ENCODE data around the gene DGUOK. TPM values are rescaled to one million over a fixed set of nuclear protein-coding genes. Genes with fewer than 3 reads are reported as not detected.
A peak's percentile ranks its signal among the peaks of the same experiment; 100 is the strongest.

Gene DGUOK
- total RNA-seq, 2 donors from 2014 or later, result 61.1 to 85.2 TPM

DNA sequence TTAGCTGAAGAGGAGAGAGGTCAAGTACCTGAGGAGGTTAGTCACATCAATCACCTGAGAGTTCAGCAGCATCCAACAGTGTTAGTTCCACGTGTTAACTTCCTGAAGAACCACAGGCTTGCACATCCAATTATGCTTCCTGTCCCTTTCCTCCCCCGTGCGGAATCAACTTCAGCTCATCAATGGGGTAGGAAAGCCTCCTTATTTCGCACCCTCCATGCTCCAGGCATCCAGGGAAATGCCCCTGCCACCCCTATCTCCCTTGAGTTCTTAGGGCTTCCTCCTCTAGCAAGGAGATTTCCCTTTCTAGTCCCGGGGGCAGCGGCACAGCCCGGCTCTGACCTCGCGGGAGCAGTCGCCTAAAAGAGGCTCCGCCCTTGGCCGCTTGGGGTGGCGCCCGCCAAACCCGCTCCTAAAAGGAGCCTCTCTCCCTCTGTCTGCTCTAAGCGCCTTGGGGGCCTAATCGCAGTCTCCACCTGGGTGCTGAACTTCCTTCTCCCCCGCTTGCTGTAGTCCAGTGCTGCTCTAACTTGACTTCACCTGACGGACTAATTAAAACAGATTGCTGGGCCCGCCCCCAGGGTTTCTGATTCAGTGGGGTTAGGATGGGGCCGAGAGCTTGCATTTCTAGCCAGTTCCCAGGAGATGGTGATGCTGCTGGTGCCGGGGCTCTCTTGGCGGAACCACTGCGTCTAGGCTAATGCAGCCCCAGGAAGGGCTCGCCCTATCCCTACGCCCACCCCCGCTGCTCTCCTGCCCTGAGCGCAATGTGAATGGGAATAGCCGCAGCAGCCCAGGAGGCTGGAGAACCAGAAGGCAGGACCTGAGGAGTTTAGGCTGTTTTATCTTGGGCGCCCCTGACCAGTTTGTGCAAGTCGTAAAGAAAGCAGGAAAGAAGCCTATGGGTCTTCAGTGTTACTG, 54.7 kb downstream of the DGUOK start:
- peaks cover 9% of the 10 kb centered on the region for H3K27me3 ChIP-seq (ENCODE audit: control insufficient read depth, insufficient read depth, low read length, poor library complexity, severe bottlenecking)
- peak; percentile 92 for DNase-seq
- H3K9ac ChIP-seq (ENCODE audit: extremely low read depth, low read length, poor library complexity, severe bottlenecking), result peak overlapping the region; percentile 11
- peak overlapping the region; percentile 77 for H3K4me3 ChIP-seq (ENCODE audit: low read length)
- H3K36me3 ChIP-seq (ENCODE audit: control insufficient read depth, insufficient read depth, low read length), result peaks cover 2% of the 10 kb centered on the region
- H3K4me1 ChIP-seq (ENCODE audit: control insufficient read depth, insufficient read depth, low read length), result peaks cover 10% of the 10 kb centered on the region
- Mint-ChIP-seq H3K4me3 (peak overlapping the region; percentile 62), H3K27me3 (ENCODE audit: insufficient read depth) (peaks cover 63% of the 10 kb centered on the region), H3K4me1 (peaks cover 31% of the 10 kb centered on the region), H3K27ac (peak overlapping the region; percentile 28), H3K36me3 (ENCODE audit: low read depth) (peaks cover 2% of the 10 kb centered on the region), H3K9me3 (no peaks in the 10 kb centered on the region)
- no peaks in the 10 kb centered on the region for H3K9me3 ChIP-seq (ENCODE audit: control insufficient read depth, low read length)
- WGBS, 2 experiments (ENCODE audit: insufficient coverage in 1 of 2, insufficient read length in 1 of 2), result 8 to 9% methylated on average over 11 to 31 of the region's 31 CpGs
- H3K27ac ChIP-seq (ENCODE audit: low read depth, low read length), result no peak overlapping the region
- TF ChIP-seq, protein P1, sequence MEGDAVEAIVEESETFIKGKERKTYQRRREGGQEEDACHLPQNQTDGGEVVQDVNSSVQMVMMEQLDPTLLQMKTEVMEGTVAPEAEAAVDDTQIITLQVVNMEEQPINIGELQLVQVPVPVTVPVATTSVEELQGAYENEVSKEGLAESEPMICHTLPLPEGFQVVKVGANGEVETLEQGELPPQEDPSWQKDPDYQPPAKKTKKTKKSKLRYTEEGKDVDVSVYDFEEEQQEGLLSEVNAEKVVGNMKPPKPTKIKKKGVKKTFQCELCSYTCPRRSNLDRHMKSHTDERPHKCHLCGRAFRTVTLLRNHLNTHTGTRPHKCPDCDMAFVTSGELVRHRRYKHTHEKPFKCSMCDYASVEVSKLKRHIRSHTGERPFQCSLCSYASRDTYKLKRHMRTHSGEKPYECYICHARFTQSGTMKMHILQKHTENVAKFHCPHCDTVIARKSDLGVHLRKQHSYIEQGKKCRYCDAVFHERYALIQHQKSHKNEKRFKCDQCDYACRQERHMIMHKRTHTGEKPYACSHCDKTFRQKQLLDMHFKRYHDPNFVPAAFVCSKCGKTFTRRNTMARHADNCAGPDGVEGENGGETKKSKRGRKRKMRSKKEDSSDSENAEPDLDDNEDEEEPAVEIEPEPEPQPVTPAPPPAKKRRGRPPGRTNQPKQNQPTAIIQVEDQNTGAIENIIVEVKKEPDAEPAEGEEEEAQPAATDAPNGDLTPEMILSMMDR (conservative IDR thresholded peaks at IDR 0.05), result no peak

DNA sequence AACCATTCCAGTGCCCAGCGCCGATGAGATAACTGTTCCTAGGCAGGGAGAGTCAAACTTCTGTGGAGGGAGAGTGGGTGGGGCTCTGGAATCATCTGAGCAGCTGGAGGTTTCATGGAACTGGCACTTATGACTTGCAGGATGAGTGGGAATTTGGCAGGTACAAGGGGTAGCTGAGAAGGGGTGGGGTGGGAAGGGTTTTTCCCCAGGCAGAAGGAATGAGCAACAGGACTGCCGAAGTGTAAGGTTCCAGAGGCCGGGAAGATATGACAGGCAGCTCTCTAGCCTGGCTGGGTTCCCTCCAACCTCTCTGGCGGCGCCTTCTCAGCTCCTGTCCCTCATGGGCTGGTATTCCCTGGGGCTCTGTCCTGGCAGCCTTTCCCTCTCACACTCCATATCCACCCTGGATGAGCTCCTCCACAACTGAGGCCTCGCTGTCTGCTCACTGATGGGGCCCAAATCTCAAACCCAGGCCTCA, 55.5 kb downstream of the DGUOK start:
- peaks cover 13% of the 10 kb centered on the region for H3K4me1 ChIP-seq (ENCODE audit: control insufficient read depth, insufficient read depth, low read length)
- no peak for DNase-seq
- 83 to 88% methylated on average over 7 of the region's 7 CpGs for WGBS, 2 experiments (ENCODE audit: insufficient coverage in 1 of 2, insufficient read length in 1 of 2)
- no peaks in the 10 kb centered on the region for H3K9me3 Mint-ChIP-seq
- no peaks in the 10 kb centered on the region for H3K9me3 ChIP-seq (ENCODE audit: control insufficient read depth, low read length)
- H3K27ac Mint-ChIP-seq, result no peak overlapping the region
- H3K9ac ChIP-seq (ENCODE audit: extremely low read depth, low read length, poor library complexity, severe bottlenecking), result no peak overlapping the region
- peaks cover 8% of the 10 kb centered on the region for H3K36me3 ChIP-seq (ENCODE audit: control insufficient read depth, insufficient read depth, low read length)
- peaks cover 9% of the 10 kb centered on the region for H3K27me3 ChIP-seq (ENCODE audit: control insufficient read depth, insufficient read depth, low read length, poor library complexity, severe bottlenecking)
- H3K4me1 Mint-ChIP-seq, result peaks cover 39% of the 10 kb centered on the region
- peak overlapping the region; percentile 62 for H3K4me3 Mint-ChIP-seq
- H3K36me3 Mint-ChIP-seq (ENCODE audit: low read depth), result peaks cover 8% of the 10 kb centered on the region
- H3K27ac ChIP-seq (ENCODE audit: low read depth, low read length), result no peak overlapping the region
- TF ChIP-seq, protein P1 (conservative IDR thresholded peaks at IDR 0.05), result no peak
- H3K4me3 ChIP-seq (ENCODE audit: low read length), result no peak overlapping the region
- H3K27me3 Mint-ChIP-seq (ENCODE audit: insufficient read depth), result peaks cover 60% of the 10 kb centered on the region

DNA sequence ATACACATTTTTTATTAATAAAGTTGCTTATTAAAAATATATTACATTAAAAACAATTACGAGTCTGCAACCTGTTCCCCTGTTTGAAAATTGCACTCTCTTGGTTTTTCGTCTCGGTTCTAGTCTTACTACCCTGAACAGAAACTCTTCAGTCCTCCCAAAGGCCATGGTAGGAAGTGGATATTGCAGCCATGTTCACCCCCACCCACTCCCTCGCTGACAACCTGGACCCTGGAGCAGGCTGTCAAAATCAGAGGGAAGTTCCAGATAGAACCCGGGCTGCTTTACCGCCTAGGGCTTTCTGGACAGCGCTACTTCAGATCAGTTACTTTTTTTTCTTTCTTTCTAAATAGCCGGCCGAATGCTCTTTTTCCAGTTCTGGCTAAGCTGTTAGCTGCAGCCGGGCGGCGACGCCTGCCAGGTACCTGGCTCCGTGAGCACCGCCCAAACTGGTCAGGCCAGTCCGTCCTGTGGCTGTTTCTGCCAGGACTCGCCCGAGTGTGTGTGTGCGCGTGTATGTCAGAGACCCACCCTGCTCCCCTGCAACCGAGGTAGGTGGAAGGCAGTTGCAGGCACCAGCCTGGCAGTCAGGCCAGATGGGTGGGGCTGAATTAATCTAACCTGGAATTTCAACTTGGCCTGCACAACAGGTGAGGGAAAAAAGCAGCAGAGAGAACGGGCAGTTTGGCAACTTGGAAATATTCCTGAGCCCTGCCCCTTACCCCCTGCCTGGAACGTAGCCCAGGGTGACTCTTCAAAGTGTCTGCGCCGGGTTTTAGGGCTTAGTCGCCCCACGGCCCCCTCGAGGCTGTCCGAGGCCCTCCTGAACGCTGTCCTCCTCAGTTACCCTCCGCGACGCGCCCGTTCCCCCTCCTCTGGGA, 56.9 kb downstream of the DGUOK start:
- Histone ChIP-seq H3K27ac (ENCODE audit: low read depth, low read length) (peak overlapping the region; percentile 52), H3K27me3 (ENCODE audit: control insufficient read depth, insufficient read depth, low read length, poor library complexity, severe bottlenecking) (peaks cover 9% of the 10 kb centered on the region), H3K36me3 (ENCODE audit: control insufficient read depth, insufficient read depth, low read length) (peaks cover 8% of the 10 kb centered on the region), H3K9me3 (ENCODE audit: control insufficient read depth, low read length) (no peaks in the 10 kb centered on the region), H3K4me1 (ENCODE audit: control insufficient read depth, insufficient read depth, low read length) (peaks cover 18% of the 10 kb centered on the region), H3K9ac (ENCODE audit: extremely low read depth, low read length, poor library complexity, severe bottlenecking) (peak overlapping the region; percentile 78), H3K4me3 (ENCODE audit: low read length) (peak overlapping the region; percentile 78)
- WGBS, 2 experiments (ENCODE audit: insufficient coverage in 1 of 2, insufficient read length in 1 of 2), result 14 to 17% methylated on average over 22 to 35 of the region's 35 CpGs
- peak; percentile 87 for DNase-seq
- TF ChIP-seq, protein P1 (conservative IDR thresholded peaks at IDR 0.05), result peak; percentile 46
- H3K27me3 Mint-ChIP-seq (ENCODE audit: insufficient read depth), result peaks cover 49% of the 10 kb centered on the region
- no peaks in the 10 kb centered on the region for H3K9me3 Mint-ChIP-seq
- peaks cover 10% of the 10 kb centered on the region for H3K36me3 Mint-ChIP-seq (ENCODE audit: low read depth)
- H3K27ac Mint-ChIP-seq, result peak overlapping the region; percentile 76
- H3K4me1 Mint-ChIP-seq, result peaks cover 53% of the 10 kb centered on the region
- peak overlapping the region; percentile 65 for H3K4me3 Mint-ChIP-seq

Data from endodermal cell (in vitro differentiated cells).